ENCODE measurements around the gene FREM1. TPM values are rescaled to one million over a fixed set of nuclear protein-coding genes. Genes with fewer than 3 reads are reported as not detected.

Gene FREM1
- total and polyA plus RNA-seq, 2 of the 4 experiments (the other 2 are of a cell fraction), result under 0.01 TPM; not detected in 1

- H2BK5ac ChIP-seq (ENCODE audit: low read depth, low read length, poor library complexity, severe bottlenecking), result no peak overlapping the region
- H3K56ac ChIP-seq (ENCODE audit: extremely low read depth, insufficient read depth, low read length), result no peak overlapping the region
- POLR2A ChIA-PET (ENCODE audit: unreplicated experiment), result no interaction called here
- dilution Hi-C loops (cut with HindIII; ENCODE audit: low sequenced_read_pairs, unreplicated experiment), result no loop called here
- no peak overlapping the region for H2BK20ac ChIP-seq (ENCODE audit: low read depth, low read length)
- H3K4ac ChIP-seq (ENCODE audit: low read depth, low read length), result no peak overlapping the region
- H3K9me3 ChIP-seq (ENCODE audit: control insufficient read depth, insufficient read depth, low read length), result no peaks in the 10 kb centered on the region
- H3K27me3 ChIP-seq (ENCODE audit: control insufficient read depth, insufficient read depth, low read length), result no peaks in the 10 kb centered on the region
- H3K4me1 ChIP-seq (ENCODE audit: control insufficient read depth, insufficient read depth, low read length), result no peaks in the 10 kb centered on the region
- intact Hi-C loops (cut with micrococcal nuclease), result no loop called here
- no peak overlapping the region for H4K8ac ChIP-seq (ENCODE audit: low read depth in 2 of 2, low read length in 2 of 2)
- no peak overlapping the region for H3K23ac ChIP-seq (ENCODE audit: low read depth, low read length)
- BruUV-seq (replicated peaks), result no TSS peak
- H2AK5ac ChIP-seq (ENCODE audit: low read depth, low read length), result no peak overlapping the region
- H2AFZ ChIP-seq (replicated peaks; ENCODE audit: low read length, poor library complexity), result no peak overlapping the region
- no peak overlapping the region for H4K91ac ChIP-seq (ENCODE audit: insufficient read depth, low read depth, low read length)
- H3K9me1 ChIP-seq (ENCODE audit: insufficient read depth, low read length), result no peaks in the 10 kb centered on the region
- H2BK120ac ChIP-seq (ENCODE audit: low read depth, low read length), result no peak overlapping the region
- no peaks in the 10 kb centered on the region for H3K79me1 ChIP-seq (ENCODE audit: low read depth in 1 of 2, low read length in 2 of 2)
- H3K4me2 ChIP-seq (ENCODE audit: low read depth, low read length), result no peak overlapping the region
- CTCF ChIA-PET, result no interaction called here
- H3K27ac ChIP-seq (ENCODE audit: insufficient read depth, low read length), result no peak overlapping the region
- no peak overlapping the region for H3K9ac ChIP-seq (ENCODE audit: low read depth, low read length)
- no CpG with 5 or more reads among the region's 8 CpGs for WGBS, 2 experiments (ENCODE audit: extremely low coverage in 2 of 2, insufficient read length in 1 of 2)
- DNase-seq (no peak), ATAC-seq (ENCODE audit: low read depth) (no peak)
- no peak overlapping the region for H2BK15ac ChIP-seq (ENCODE audit: low read depth, low read length)
- no peak overlapping the region for H2AK9ac ChIP-seq (replicated peaks; ENCODE audit: low read depth, low read length, poor library complexity)
- H3K14ac ChIP-seq (replicated peaks; ENCODE audit: low read depth, low read length), result no peak overlapping the region
- no peak overlapping the region for H4K5ac ChIP-seq (ENCODE audit: low read depth, low read length)
- no peak overlapping the region for H3K18ac ChIP-seq (ENCODE audit: low read depth, low read length)
- no peaks in the 10 kb centered on the region for H4K20me1 ChIP-seq (ENCODE audit: insufficient read depth, low read length)
- TF ChIP-seq MAFK (IDR thresholded peaks at IDR 0.05; ENCODE audit: low read depth, low read length) (no peak), POLR2A (IDR thresholded peaks at IDR 0.05; ENCODE audit: low read depth, low read length) (no peak), CEBPB (IDR thresholded peaks at IDR 0.05; ENCODE audit: low read depth, low read length) (no peak), MXI1 (IDR thresholded peaks at IDR 0.05; ENCODE audit: borderline replicate concordance, low read depth, low read length) (no peak), RAD21 (IDR thresholded peaks at IDR 0.05; ENCODE audit: low read length) (no peak), RFX5 (IDR thresholded peaks at IDR 0.05; ENCODE audit: low read depth, low read length) (no peak), BHLHE40 (IDR thresholded peaks at IDR 0.05; ENCODE audit: low read depth, low read length) (no peak), SMC3 (IDR thresholded peaks at IDR 0.05; ENCODE audit: low read depth, low read length) (no peak), CHD1 (IDR thresholded peaks at IDR 0.05; ENCODE audit: low read depth, low read length) (no peak)
- no peaks in the 10 kb centered on the region for H3K36me3 ChIP-seq (ENCODE audit: control insufficient read depth, insufficient read depth, low read length)
- in situ Hi-C loops (cut with MboI; ENCODE audit: low sequenced_read_pairs), result no loop called here
- no peak overlapping the region for H3K4me3 ChIP-seq (ENCODE audit: insufficient read depth, low read depth, low read length)
These were observed 127.8 kb downstream of the FREM1 start for GRCh38 chr9:14782286-14783051.

Measured in IMR-90 (cell line).